Germinal center (tissue), 1 donor: ENCODE results near the gene NUDT16L1.

Experiments used
- DNase-seq: peaks from one replicate; pipeline ENCODE4 v3.0.0; 2012; ENCODE audit warnings: mixed read lengths, low spot score

The NUDT16L1 gene

DNA sequence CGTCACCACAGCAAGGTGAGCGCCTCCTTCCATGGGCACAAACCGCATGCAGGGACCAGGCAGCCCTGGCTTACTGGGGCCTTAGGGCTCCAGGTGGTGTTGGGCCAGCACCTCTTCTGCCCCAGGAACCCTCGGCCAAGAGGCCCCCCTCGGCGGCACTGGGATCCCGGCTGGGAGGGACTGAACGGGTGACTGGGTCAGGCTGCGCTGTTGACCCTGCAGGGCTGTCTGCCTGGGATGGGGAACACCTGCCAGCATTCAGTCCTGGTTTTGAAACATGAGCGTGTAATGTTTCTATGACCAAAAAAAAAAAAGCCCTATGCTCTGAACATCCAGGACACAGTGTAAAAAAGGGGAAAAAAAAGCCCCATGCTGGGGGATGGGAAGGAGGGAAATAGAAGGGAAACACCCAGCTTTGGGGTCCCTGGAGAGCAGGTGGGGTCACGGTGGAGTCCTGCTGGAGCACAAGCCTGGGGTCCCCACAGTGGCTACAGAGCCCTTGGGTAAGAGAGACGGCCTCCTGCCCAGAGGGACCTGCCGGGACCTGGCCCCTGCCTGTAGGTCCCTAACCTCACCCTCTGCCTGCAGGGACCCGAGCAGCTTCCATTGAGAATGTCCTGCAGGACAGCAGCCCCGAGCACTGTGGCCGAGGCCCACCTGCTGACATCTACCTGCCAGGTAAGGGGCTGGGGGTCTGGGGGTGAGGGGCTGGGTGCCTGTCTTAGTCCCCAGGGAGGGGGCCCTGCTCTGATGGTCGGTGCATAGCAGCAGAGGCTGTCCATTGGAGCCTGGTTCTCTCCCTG, 9.9 kb upstream of the NUDT16L1 start:
- no peak for DNase-seq

DNA sequence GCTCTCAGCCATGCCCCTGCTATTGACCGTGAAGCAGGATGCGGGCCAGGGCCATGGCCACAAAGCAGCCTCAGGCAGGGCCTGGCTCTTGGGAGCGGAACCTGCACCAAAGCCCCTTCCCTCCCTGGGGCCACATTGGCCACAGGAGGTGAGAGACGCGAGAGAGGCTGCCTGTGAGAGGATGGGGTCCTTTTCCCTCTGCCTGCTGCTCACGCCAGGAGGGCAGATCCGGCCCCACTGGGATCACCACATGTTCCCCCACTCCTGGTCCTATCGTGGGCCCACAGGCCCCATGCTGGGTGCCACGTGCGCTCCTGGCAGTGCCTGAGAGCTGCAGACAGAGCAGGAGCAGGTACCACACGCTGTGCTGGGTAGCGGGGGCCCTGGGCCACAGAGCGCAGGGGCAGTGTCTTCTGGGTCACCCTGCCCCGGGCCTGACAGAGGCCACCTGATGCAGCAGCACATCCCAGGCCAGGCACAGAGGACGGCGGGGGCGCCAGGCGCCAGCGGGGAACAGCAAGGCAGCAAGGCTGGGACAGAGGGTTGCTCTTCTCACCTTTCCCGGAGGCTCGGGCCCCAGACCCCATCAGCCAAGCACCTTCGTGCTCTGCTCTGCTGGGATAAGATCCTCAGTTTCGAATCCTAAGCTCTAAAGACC, 9.2 kb upstream of the NUDT16L1 start:
- no peak for DNase-seq

DNA sequence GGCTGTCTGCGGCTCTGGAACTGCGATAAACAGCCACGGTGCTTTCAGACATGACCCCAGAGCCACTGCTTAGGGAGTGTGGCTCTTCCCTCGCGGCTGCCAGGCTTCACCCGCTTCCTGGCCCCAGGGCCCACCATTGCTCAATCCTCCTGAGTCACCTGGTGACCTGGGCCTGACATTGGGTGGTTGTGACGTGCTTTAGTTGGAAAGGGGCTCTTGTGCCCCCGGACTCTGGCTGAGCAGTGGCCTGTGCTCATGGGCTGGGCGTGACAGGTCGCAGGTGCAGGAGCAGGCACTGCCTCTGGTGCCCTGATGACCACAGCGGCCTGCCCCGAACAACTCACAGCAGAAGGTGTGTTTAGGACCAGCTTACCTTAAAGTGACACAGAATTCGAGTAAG, 8.6 kb upstream of the NUDT16L1 start:
- no peak for DNase-seq

DNA sequence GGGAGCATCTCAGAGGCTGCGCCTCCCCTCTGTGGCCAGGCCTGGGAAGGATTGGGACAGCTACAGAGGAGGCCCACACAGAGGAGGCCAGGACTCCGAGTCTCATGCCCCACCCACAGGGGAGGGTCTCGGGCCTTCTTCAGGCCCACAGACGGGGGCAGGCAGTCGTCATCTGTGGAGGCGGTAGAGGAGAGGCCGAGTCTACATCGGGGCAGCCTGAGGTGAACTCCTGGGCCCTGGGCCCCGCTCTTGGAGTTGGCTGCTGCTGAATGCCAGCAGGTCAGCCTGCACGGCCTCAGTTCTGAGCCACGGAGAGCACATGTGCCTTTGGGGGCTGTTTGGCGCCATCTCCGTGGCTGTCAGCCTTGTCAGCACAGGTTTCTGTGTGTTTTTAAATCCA, 8.1 kb upstream of the NUDT16L1 start:
- DNase-seq: no peak

DNA sequence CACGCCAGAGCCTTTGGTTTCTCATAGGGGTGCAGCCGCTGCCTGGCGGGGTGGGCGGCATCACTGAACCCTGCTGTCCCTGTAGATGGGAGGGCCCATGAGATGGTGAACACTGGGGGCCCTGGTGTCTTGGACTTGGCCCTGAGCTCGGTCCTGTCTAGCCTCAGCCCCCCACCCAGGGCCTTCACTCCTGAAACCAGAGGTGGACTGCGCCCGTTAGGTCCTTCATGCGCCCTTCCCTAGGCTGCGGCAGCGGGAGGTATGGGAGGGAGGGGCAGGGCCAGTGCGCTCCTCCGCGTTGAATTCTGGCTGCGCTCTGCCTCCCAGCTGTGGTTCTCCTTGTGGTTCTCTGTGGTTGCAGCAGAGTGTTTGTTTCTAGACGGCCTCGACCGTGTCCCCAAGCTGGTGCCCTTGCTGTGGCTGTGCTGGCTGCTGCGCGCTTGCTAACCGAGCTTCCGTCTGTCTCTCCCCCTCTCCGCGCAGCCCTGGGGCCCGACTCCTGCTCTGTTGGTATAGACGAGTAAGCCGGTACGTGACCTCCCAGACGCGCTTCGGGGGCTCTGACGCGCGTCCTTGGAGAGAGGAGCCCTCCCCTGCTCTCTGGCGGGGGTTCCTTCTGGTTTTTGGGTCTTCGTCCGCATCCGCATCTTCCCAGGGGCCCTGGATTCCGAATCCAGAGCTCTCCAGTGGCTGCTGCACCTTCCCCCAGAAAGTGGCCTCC, 7.4 kb upstream of the NUDT16L1 start:
- DNase-seq: no peak

DNA sequence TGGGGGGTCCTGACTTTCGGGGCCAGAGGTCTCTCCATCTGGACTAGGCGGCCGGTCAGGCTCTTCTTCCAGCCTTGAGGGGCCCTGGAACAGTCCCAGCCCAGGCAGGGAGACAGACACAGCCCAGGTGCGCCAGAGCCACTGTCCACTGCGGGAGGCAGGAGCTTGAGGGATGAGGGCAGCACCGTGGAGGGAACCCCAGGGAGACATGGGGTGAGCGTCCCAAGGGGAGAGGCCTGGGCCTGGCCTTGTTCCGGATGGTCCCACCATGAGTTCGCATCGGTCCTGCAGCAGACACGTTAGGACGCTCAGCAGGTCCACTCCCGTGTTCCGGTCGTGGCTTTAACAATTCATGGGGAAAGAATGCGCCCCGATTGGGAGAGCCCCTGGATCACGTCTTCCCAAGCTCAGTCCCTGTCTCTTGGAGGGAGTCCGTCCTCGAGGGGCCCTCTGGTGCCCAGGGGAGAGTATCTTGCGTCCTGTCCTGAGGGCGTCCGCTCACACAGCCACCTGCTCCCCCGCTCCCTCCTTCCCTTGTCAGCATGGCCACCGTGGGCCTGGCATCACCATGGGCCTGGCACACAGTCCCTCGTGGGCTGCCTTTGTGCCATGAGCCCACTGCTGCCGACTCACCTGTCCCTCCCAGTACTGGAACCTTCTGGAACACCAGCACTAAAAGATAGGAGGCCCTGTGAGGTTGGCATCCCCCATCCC, 6.7 kb upstream of the NUDT16L1 start:
- DNase-seq: no peak

DNA sequence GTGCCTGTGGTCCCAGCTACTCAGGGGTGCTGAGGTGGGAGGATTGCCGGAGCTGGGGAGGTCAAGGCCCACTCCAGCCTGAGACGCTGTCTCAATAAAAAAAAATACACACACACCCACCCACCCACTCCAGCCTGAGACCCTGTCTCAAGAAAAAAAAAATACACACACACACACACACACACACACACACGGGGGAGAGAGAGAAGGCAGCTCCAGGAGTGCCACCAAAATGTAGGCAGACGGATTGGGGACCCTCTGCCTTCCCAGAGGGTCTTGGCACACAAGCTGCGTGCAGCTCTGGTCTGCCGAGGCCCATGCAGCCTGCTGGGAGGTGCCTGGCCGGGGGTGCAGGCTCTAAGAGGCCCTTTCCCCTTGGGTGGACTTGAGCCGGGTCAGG, 5.9 kb upstream of the NUDT16L1 start:
- DNase-seq: no peak

DNA sequence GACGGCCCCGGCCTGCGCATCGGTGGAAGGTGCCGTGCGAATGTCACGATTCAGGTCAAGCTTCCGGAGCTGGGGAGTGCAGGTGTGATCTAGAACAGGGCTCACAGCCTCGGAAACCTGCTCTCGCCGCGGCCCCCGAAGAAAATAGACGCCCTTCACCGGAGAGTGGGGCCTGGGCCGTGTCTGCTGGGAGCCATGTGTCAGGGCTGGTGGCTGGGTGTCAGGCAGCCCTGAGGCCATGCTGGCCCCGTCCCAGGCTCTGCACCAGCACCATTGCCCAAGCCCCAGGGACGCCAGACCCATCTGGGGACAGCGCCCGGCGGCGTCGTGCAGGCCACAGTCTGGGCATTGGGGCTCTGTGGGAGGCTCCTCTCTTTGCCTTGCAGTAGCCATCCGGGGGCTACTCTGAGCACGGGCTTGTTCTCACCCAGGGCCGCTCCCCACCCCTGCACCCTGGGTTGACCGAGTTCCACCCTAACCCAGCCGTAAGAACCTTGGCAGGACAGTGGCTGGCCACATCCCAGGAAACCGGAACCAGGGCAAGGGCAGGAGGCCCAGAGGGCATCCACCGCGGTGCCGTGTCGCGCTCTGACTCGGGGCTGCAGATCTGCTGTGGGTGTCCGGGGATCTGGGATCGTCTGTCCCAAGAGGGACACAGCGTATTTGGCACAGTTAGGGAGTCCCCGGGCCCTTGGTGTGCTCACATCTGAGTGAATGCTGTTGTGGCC, 5.3 kb upstream of the NUDT16L1 start:
- no peak for DNase-seq

DNA sequence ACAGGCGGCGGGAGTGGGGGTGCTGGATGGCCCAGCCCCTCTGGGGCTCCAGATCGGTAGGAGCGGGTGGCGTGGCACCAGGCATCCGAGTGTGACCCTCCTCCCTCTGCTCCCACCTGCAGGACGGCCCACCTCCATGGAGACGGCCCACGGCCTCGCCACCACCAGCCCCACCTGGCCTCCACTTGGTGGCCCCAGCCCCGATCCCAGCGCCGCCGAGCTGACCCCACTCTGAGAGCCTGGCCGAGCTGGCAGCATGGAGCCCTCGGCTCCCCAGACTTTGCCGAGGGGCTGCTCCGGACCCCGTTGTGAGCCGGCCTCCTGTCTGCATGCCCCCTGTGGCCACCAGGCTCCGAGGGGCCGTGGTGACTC, 4.7 kb upstream of the NUDT16L1 start:
- DNase-seq: no peak

DNA sequence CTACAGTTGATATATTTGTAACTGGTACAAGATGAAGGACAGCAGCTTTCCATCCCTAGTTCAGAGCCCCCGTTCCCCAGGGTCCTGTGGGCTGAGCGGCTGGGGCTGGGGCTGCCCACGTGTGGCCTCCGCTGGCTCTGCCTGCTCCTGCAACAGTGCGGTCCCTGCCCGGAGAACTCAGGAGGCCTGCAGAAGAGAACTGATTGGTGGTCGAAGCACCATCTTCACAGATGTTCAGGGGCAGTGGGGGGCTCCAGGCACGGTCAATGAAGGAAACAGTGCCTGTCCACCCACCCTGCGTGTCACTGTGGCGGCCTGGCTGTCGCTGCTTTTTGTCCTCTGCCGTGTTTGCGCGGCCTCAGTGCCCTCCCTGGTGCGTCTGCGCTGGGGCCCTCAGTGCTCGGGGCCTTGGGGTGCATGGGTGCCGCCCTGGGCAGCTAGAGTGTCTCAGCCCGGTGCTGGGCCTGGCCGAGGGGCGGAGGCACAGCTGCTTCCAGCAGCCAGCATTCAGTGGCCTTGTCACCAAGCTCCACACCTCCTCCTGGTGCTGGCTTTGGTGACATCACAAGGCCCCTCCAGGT, 4.2 kb upstream of the NUDT16L1 start:
- DNase-seq: no peak

DNA sequence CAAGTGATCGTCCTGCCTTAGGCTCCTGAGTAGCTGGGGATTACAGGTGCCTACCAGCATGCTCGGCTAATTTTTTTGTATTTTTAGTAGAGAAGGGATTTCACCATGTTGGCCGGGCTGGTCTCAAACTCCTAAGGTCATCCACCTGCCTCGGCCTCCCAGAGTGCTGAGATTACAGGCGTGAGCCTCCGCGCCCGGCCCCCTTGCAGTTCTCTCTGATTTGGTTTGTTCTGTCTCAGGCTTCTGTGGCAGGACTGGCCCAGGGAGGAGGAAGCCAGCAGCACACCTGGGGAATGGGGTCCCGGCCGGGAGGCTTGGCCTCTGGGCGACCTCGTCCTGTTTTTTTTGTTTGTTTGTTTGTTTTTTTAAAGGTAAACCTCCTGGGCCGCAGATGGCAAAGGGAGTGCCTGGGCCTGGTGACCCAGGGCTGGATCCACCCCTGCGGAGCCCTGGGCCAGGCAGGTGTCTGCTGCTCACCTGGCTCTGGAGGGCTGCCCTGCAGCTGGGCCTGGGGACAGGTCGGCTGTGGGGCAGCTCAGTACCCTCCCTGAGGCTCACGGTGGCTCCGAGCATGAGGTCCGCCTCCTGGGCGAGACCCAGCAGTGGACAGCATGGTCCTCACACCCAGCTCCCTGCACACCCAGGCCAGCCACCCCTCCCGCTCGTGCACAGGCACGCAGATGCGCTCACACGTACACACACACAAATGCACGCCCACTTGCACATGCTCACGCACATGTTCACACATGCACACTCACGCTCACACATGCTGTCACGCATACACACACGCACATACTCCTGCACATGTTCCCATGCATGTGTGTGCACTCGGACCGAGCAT, 3.3 kb upstream of the NUDT16L1 start:
- DNase-seq: no peak

DNA sequence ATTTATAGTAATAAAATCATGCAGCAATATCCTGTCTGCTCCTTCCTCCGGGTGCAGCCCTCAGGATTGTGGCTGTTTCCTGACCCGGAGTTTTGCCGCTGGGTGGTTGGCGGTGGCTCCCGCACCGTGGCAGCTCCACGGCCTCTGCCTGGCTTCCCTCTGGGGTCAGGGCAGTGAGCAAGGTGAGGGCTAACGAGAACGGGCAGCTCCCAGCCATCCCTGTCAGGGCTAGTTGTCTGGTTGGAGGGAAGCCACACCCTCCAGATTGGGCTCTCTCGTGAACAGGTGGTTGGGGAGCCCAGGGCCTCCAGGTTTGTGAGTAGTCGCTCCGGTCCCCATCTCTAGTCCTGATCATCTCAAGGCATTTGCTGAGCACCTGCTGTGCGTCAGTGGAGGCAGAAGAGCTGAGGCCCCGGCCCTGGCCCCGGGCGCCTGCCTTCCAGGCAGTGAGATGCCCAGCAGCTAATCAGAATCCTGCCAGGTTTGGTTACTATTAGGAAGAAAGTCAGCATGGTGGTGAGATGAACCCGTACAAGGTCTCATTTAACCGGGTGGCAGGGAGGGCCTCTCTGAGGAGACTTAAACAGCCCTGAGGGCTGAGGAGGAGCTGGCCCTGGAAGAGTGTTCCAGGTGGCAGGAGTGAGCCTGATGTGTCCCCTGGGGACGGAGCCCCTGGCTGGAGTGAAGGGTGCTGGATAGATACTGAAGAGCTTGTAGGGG, 2.3 kb upstream of the NUDT16L1 start:
- no peak for DNase-seq

DNA sequence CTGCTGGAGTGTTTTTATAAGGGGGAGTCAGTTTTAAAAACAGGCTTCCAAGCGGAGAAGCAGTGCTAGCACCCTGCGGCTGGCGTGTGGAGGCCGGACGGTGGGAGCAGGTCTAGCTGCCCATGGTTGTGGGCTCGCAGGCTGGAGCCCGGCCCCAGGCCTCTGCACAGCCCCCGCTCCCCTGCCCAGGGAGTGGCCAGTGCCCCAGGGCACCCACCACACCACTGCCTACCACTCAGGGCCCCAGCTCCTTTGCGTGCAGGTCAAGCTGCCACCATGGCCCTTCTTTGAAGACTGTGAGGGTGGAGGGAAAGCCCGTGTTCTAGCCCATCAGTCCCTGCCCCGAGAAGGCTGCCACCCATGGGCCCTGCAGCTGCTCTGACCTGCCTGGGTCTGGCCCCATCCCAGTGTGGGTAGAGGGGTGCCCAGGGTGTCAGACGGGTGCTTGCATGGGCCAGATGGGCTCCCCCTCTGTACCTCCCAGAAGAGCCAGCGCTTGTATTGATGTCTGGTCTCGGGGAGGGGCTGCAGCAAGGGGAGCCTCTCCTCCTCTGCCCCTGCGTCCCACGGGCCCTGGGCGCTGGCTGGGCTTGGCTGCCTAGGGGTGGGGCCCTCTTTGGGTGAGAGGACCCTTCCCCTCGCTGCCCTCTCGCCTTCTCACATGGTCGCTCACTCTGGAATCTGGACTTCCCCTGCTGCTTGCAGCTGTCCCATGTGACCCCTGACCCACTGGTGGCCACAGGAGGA, 1.5 kb upstream of the NUDT16L1 start:
- no peak for DNase-seq

DNA sequence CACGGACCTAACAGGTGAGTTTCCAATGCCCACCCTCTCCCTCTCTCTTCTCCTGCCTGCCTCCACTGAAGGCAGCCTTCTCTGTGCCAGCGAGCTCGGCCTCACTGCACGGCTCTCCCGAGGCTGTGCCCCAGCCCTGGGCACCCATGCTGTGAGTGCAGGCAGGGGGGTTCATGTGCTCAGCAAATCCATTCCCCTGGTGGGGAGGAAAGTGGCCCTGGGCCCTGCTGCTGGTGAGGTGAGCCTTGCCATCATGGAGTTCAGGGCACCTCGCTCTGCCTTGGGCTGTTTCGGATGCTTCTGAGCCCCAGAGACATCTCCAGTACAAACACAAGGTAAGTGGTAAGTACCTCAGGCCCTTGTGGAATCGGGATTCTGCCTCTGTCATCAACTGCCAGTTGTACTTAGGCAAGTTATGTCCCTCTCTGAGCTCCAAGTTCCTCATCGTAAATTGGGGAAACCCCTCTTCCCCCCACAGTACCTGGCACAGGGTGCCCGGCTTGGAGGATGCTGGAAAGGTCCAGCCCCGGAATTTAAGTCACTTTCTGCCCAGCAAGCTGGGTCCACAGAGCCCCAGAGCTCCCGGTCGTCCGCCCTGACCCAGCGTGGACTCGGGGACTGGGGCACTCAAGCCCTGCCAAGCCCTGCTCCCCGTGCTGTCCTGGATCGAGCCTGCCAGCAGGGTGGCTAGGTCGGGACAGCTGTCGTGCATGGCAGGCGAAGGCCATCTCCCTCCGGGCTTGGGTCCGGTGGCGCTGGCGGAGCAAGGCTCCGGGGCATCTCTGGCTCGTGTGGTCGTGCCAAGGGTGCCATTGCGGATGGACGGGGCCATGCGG, 684 bp upstream of the NUDT16L1 start:
- DNase-seq: peak; percentile 33

DNA sequence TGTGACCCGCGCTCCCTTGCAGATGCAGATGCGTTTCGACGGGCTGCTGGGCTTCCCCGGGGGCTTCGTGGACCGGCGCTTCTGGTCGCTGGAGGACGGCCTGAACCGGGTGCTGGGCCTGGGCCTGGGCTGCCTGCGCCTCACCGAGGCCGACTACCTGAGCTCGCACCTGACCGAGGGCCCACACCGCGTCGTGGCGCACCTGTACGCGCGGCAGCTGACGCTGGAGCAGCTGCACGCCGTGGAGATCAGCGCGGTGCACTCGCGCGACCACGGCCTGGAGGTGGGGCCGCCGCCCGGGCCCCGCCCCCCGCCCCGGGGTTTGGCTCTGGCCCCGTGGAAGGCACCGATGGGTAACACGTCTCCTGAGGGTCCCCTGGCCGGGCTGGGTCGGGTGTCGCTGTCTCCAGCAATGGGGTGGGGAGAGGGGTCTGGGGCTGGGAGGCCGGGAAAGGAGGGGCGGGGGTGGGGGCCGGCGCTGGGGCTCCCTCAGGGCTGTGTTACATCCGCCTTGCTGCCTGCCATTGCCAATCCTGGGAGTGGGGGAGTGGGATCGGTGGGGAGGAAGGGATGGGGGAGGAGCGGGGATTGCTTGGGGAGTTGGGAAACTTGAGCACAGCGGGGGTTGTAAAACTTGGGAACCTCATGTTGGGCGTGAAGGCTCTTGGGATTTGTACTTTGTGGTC, 737 bp downstream of the NUDT16L1 start:
- DNase-seq: peak; percentile 79

DNA sequence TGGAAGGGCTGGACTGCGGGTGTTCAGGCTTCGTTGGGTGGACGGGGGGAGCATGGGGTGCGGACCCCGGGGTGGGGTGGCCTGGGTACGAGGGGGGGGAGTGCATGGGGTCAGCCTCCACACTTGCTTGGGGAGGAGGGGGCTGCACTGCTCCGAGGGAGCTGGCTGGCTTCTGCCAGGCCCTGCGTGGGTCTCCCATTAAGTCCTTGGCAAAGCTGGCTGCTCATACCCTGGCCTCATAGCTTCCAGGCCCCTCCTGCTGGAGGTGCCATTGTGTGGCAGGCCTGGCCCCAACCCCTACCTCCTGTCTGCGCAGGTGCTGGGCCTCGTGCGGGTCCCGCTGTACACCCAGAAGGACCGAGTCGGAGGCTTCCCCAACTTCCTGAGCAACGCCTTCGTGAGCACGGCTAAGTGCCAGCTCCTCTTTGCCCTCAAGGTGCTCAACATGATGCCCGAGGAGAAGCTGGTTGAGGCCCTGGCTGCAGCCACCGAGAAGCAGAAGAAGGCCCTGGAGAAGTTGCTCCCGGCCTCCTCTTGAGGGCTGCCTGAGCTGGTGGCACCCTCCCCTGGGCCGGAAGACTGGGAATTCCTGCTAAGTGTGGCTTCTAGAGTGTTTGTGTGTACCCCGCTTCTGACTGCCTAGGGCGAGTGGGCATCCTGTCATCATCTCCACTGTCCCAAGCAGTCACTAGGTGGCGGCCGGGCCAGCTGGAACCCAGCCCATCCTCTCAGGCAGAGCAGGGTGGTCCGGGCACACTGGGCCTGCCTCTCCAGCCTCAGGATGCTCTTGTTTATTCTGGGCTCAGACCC, 1.5 kb downstream of the NUDT16L1 start:
- no peak for DNase-seq
